Left lobe of liver (tissue), 2 donors: ENCODE measurements around the gene EPHA2. TPM values are rescaled to one million over a fixed set of nuclear protein-coding genes. Genes with fewer than 3 reads are reported as not detected.

Experiments
- ATAC-seq: fragments of 200-7000 bp; cut with Tn5 transposase; one replicate; pipeline ENCODE4 v1.9.1; 2020; ENCODE audit warnings: mild to moderate bottlenecking, moderate library complexity
- DNase-seq: peaks from one replicate; pipeline ENCODE4 v3.0.0-alpha.2; 2020; ENCODE audit warnings: low spot score
- total RNA-seq: library from RNA; stranded (reverse); gene quantifications from one replicate; pipeline ENCODE4 v1.2.1, GENCODE V29; 2021
- donor health status: DM: no; HTN: no; CAD: no; lungs with moderate emphysema.
- donor health status: DM: no; HTN: yes; CAD: no.

Gene EPHA2
- total RNA-seq, 1 donor from 2014 or later: 6.5 TPM

DNA sequence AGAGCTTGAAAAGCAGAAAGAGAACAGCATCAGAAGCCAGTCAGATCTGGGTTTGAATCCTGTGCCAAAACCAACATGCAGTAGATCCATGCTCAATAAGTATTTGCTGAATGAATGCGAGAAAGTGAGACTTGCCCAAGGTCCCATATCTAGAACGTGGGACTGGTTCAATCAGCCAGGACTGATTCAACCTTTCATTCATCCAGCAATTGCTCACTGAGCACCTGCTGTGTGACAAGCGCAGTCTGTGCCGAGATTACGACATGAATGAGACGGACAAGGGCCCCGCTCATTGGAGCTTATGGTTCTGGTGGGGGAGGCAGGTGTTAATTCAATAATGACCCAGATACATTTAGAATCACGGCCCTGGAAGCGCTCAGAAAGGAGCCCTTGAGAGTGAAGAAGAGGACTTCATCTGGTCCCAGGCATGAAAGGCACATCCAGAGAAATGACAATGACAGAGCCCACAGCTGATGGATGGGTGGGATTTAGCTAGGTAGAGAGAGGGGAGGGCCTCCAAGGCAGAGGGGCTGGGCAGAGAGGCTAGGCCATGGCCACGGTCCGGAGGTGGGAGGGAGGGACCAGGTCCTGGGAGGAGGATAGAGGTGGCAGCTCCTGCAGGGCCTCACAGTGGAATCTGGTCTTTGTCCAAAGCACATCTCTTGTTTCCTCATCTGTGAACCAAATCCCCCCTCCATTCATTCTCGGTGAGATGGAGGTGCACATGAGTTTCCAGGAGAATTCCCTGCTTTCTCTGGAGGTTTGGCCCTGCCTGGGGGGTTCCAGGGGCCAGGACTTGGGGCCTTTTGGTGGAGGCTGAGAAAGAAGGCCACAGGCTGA lies 78.2 kb downstream of the EPHA2 start:
- no peak for ATAC-seq
- DNase-seq: no peak

DNA sequence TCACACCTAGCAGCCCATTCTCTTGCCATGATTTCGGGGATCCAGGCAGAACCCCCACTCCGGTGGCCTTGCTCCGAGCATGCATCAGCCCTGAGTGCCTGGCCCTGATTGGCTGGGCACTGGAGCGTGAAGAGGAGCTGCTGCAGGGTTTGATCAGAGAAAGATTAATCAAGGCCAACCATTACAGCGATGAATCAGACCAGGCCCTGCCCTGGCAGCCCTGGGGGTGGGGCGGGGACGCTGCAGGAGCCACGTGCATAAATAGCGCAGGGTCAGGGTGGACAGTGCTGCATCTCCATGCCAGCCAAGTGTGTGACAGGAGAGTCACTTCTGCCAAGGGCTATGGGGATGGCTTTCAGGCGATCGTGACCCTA lies 79.0 kb downstream of the EPHA2 start:
- DNase-seq (no peak), ATAC-seq (peak; percentile 64)

DNA sequence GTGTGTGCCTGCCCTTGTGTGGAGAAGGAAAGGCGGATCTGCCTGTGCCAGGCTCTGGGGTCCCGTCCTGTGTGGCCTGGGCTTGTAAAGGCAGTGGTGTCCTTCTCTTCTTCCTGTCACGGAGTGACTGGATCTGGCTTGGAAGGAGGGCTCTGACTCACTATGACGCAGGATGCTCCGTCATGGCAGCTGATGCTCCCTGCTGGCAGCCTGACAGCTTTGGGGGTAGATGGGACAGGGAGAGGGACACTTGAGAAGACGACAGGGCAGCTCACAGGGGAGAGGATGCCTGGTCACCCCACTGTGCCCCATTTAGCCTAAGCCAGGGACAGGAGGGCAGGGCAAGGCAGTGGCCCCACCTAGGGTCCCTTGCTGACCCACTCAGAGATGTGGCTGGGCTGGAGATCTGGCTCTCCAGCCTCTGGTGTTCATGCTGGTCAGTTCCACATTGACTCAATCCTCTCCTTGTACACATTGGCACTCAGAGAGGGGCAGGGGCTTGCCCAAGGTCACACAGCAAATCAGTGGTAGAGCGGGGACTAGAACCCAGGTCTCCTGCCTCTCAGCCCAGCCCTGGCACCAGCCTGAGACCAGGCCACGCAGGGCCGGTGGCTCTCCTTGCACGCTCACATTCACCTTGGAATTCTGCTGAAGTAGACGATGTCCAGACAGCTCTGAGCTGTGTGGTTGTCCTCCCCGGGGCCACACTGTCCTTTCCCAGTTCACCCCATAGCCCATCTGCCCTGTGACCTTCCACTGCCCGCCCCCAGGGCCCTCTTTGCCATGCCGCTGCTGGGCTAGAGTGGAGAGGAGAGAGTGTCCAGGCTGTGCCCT lies 79.6 kb downstream of the EPHA2 start:
- ATAC-seq: no peak
- DNase-seq: no peak

DNA sequence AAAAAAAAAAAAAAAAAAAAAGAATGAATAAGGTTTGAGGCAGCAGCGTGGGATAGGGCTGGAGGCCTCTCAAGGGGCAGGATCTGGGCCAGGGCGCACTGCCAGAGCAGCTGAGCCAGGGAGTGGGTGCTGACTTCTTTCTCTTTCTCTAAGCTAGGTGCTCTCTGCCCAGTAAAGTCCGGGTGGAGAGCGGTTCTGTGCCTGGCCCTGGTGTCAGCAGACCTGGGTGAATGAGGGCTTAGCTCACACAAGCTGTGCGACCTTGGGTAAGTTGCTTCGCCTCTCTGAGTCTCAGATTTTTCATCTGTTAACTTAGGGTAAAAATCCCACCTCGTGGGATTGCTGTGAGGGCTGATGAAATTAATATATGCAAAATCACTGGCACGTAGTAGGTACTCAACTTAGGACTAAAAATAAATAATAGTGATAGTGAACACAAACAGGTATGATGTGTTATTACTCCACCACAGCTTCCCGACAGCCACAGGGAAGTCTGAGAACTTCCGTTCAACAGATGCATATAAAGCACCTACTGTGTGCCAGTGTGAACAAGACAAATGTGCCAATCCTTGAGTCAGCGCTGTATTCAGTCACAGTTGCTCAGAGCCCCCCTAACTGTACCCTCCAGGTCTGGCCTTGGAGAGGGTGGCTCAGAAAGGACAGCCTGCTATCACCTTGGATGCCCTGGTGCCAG lies 80.4 kb downstream of the EPHA2 start:
- ATAC-seq (no peak), DNase-seq (no peak)

Other genes with a start within 250 kb of the EPHA2 start
- gene ZBTB17, start 180.0 kb downstream of the EPHA2 start, total RNA-seq: 14.3 TPM
- not detected for gene SRARP, start 151.8 kb downstream of the EPHA2 start, total RNA-seq
- 1.2 TPM for gene HSPB7, start 138.0 kb downstream of the EPHA2 start, total RNA-seq
- 0.08 TPM for gene CLCNKA, start 134.0 kb downstream of the EPHA2 start, total RNA-seq
- gene CLCNKB, start 112.3 kb downstream of the EPHA2 start, total RNA-seq: not detected
- not detected for gene FAM131C, start 82.4 kb downstream of the EPHA2 start, total RNA-seq
- gene ARHGEF19, start 56.6 kb upstream of the EPHA2 start, total RNA-seq: 1.9 TPM
- gene CPLANE2, start 81.1 kb upstream of the EPHA2 start, total RNA-seq: 4.7 TPM
- gene FBXO42, start 196.4 kb upstream of the EPHA2 start, total RNA-seq: 9.0 TPM
- 42.1 TPM for gene SZRD1, start 211.2 kb upstream of the EPHA2 start, total RNA-seq